GM19238 (cell line): ENCODE results near the gene KISS1.

ENCODE experiments used
- DNase-seq: peaks from one replicate; pipeline ENCODE4 v3.0.0; 2011; ENCODE audit warnings: low spot score; ENCODE audit not compliant: insufficient read length

Gene KISS1

DNA sequence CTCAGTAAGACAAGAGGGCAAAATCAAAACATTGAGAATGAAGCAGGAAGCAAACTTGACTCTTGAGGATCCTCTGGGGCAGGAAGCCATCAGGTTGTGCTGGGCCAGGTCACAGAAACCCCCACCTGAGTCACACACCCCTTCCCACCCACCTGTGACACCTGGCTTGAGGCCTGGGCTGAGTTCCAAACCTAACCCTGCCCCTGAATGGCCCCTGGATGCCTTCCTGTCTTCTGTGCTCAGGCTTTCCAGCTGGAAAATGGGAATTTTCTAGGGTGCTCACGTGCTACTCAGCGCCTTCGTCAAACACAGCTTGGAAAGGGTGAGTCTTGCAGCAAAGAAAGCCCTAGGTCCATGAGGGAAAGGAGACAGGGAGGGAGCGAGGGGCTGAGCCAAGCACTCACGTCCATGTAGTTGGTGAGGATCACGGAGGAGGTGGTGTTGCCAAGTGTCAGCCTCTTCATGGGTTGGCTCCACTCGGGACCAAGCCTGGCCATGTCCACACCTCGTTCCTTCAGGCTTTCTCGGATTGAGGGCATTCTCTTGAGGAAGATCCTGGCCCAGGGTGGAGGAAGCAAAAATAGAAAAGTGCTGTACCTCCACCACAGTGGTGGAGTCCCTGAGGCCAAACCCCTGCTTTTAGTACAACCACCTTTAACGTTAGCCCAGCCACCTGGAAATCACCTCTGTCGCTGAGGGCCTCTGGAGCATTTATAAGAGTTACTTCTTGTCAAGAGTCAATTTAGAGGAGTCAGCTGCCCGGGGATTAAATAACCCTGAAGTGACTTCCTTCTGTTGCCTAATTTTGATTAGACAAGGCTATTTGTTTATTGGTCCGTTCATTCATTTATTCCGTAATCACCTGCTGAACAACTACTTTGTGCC lies 34.4 kb downstream of the KISS1 start:
- no peak for DNase-seq

GRCh38 chr1:204157962-204158361 lies 38.3 kb downstream of the KISS1 start:
- DNase-seq: no peak

DNA sequence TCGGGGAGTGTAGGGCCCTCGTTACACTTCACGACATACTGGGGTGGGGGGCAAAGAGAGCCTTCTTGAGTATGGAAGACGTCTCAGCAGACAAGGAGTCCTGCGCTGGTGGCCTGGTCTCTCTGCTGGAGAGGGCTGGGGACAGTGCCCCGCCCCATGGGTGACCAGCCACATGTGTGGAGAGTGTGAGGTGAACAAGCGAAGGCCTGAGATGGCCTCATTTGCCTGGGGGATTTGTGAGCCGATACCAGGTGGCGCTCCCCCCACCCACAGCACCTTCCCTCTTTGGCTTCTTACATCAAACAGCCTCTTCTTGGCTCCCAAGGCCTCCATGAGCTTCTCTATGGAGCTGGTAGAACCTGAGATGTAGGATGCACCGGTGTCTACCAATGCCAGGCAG lies 40.4 kb downstream of the KISS1 start:
- DNase-seq: no peak

DNA sequence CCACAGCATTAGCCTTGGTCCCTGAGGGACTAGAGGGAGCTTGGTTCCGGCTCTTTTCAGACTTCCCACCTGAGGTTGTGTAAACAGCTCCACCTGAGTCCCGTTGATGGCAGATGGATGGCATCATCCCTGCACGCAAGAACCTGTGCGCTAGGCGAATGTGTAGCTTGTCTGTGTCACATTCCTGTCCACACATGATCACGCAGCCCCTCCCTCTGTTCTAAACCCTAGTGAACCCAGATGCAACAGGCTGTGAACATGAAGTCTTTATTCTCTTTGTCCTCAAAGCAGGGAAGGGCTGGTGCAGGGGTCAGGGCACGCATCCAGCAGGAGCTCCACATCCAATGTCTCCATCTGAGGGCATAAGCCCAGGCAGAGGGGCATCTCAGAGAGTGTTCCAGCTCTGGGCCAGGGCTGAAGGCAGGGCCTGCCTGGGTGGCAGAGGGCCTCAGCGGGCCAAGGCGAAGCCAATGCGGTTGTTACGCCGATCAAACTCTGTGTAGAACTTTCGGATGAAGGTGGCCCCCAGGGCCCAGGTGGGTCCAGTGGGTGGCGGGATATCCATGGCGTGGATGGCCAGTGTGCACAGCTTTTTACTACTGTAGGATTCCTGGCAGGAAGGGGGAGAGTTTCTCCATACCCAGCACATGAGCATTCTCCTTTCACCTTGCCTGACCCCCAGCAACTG lies 41.6 kb downstream of the KISS1 start:
- no peak for DNase-seq

DNA sequence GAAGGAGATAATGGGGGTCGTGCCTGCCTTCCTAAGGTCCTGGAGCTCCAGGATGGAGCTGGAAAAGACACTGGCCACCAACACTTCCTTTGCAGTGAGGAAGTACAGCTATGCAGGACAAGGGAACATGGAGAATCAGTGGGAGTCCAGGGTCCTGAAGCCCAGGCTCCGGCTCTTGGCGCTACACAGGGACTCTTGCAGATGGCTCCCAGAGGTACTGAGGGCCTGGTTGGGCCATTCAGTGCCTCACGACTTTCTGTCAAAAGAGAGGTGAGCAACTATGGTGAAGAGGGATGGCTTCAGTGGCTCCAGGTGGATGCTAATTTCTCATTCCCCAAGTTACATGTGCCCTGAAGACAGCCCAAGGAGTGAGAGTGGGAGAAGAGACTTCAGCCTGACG lies 42.6 kb downstream of the KISS1 start:
- no peak for DNase-seq

DNA sequence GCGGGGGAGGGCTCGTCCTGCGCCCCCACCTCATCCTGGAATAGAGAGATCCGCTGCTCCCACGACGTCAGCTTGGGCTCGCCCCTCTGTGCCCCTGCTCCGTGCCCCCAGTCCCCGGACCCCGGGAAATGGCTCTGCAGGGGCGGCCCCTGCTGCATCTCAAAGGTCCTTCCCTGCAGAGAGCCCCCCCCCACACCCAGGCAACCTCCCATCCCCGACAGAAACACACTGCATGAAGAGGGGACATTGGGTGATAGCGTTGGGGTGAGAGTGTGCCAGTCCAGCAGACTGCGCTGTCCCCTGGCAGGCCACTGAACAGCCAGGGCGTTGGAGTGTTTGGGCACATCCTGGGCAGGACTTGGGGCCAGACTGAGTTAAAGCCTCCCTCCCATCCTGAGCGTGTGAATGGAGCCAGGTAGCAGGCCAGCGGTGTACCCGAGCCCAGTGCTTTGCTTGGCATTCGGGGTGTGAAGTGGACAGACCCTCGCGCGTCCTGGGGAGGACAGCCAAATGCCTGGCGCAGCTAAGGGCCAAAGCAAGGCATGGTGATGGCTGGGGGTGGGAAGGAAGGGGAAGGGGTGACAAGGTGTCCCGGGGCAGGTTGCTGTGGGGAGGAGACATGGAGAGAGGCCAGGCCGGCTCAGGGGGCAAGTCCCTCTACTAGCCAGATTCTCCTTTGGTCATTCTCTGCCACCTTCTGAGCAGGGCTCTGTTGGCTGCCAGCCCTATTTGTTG lies 43.8 kb downstream of the KISS1 start:
- no peak for DNase-seq

GRCh38 chr1:204151552-204152309 lies 44.6 kb downstream of the KISS1 start, which contains the start of gene ETNK2:
Gene ETNK2 (minus strand): TSS chr1:204152044. CDS start chr1:204151852, 192 bp downstream.
- DNase-seq: no peak

DNA sequence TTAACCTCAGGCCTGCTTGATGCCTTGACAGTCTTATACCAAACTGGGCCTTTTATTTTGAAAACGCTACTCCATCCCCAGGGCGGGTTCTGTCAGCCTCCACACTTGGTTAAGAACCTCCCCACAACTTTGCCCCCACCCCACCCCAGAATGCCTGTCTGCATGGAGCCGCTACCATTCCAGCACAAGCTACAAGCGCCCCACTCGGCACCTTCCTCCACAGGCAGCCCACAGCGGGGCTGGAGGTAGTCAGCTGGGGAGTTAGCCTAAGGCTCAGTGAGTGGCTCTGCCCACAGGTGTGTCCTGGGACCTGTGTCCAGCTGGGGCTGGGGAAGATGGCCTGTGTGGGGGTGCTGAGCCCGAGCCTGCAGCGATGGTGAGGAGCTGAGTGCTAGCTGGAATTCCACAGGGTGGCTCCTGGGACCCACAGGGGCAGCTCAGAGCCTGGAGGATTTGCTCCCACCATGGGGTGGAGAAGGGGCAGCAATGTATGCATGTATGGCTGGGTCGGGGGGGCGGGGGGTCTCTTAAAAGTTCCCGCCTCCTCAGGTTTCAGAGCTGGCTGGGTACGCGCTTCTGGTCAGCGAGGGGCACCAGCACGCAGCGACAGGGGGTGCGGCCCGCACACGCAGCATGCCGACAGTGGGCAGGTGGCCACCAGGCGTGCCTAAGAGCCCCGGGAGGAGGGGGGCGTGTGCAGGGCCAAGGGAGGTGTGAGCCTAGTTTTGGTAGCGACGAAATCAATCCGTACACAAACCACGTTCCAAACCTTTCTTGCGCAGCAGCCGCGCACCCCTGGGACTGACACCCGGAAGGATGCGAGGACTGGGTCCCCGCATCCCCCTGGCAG lies 45.4 kb downstream of the KISS1 start:
- DNase-seq: no peak

- DNase-seq: no peak
Measured at GRCh38 chr1:204149635-204150565, 46.4 kb downstream of the KISS1 start.

DNA sequence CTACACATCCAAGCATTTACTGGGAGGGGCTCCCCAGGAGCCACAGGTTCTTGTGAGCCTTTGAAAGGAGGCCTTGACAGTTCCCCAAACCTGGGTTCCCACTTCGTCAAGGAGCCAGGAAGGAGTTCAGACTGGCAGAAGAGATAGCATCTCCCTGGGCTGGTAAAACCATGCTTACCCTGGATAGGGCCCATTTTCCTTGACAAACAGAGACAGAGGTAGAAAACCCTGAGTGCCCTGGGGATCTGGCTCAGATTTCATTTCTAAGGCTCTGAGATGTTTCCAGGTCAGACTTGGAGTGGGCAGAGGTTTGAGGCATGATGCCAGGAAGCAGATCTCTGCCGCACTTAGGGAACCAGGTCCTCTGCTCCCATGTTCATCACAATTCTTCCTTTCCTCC lies 47.2 kb downstream of the KISS1 start:
- no peak for DNase-seq

GRCh38 chr1:204147406-204148383 lies 48.6 kb downstream of the KISS1 start:
- DNase-seq: no peak

GRCh38 chr1:204146965-204147364 lies 49.3 kb downstream of the KISS1 start:
- no peak for DNase-seq

GRCh38 chr1:204146309-204146708 lies 50.0 kb downstream of the KISS1 start:
- DNase-seq: no peak

DNA sequence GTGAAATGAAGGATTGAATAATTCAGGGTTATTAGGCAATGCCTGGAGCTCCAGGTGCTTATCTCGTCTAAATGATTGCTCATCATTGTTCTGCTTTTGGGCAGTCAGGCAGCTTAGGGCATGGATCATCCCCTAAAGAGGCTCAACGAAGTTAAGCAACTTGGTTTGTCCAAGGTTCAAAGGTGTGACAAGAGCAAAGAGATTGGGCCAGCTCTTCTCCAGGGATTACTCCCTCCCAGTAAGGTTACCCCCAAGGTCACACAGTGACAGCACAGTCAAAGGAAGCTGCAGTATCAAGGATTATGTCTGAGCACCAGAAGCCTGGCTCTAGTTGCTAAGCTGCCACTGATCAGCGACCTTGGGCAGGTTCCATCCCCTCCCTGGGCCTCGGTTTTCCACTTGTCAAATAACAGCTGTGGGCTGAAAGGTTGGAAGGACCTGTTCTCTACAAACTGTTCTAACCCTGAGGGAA lies 51.2 kb downstream of the KISS1 start:
- no peak for DNase-seq

DNA sequence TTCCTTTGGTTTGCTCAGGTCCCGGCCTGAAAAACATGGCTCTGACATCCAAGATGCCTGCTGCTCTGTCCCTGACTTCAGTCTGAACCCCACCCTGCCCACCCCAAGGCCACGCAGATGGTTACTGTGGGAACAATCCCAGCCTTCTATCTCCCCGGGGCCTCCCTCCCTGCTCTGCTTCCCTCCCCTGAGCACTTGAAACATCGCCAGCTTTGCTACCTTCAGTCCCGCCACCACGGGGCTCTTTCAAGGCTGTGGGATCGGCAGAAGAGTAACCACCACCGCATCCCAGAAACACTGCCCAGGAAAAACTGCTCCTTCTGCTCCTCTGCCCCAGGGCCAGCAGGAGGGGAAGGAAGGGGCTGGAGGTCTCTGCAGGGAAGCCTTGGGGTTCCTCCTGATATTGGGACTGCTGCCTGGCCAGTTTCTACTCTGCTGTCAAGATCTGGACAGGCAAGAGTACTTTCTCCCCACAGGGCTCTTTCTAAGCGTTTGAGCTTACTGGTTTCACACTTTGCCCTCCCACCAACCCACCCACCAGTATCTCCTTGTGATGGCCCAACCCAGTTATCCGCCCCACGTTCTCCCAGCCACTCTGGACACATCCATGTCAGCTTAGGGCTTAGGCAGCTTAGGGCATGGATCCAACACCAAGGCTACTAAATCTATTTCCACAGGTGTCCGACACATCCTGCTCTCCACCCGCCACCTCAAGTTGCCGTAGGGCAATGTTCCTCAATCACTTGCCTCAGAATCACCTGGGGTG lies 52.8 kb downstream of the KISS1 start:
- no peak for DNase-seq

GRCh38 chr1:204142032-204142974 lies 54.0 kb downstream of the KISS1 start:
- no peak for DNase-seq
